ENCODE measurements around the gene HMGA1.

HMGA1 gene

DNA sequence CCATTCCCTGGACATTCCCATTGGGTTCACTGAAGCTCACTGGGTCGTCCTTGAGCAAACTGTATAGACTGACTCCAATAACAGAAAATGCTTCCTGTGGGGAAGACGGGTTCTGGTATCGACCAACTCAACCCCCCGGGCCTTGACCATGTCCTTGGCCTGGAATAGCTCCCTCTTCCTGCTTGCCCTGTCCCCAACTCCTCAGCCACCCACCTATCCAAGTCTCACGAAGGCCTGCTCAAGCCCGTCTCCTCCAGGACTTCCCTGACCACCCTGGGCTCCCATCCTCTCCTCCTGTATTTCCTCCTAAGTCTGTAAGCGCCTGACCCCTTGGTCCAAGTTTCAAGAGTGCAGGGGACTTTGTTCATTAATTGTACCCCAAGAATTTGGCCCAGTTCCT is 2.8 kb upstream of the HMGA1 start:
- peaks cover 25% of the 10 kb centered on the region for H3K4me1 Mint-ChIP-seq
- no peak for DNase-seq (ENCODE audit: low spot score in 2 of 2)
- no peak for ATAC-seq
- H3K4me3 Mint-ChIP-seq, result peak overlapping the region; percentile 20
- peaks cover 24% of the 10 kb centered on the region for H3K36me3 Mint-ChIP-seq
- H3K9me3 Mint-ChIP-seq, result no peaks in the 10 kb centered on the region
- H3K27ac Mint-ChIP-seq, result no peak overlapping the region

DNA sequence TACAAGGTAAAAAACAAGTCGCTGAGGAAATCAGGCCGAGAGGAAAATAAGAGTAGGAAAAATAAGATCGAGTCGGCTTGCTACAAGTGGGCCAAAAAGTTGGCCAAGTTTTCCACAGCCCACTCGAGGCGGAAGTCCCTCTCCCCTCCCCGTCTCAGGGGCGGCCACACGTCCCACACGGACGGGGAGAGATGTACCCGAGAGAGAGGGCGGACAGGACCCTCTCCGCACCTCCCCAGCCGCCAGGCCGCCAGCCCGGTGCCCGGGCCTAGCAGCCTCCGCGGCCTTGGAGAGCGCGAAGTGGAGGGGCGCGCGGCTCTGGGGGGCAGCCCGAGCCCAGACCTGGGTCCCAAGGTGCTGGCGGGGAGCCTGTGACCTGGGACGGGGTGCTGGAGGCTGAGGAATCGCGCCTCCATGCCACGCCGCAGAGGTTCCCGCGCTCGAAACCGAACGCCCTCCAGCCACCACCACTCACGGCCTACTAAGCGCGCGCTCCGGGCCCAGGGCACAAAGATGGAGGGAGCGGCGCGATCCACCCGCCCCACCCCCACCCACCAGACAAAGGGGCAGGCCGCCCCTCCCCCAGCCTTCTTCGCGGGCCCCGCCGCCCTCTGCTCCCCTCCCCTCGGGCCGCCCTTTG is 1.9 kb upstream of the HMGA1 start:
- ATAC-seq (no peak), DNase-seq (ENCODE audit: low spot score in 2 of 2) (no peak)
- no peak overlapping the region for H3K27ac Mint-ChIP-seq
- H3K4me1 Mint-ChIP-seq, result peaks cover 33% of the 10 kb centered on the region
- H3K36me3 Mint-ChIP-seq, result peaks cover 33% of the 10 kb centered on the region
- H3K9me3 Mint-ChIP-seq, result no peaks in the 10 kb centered on the region
- H3K4me3 Mint-ChIP-seq, result peak overlapping the region; percentile 20

DNA sequence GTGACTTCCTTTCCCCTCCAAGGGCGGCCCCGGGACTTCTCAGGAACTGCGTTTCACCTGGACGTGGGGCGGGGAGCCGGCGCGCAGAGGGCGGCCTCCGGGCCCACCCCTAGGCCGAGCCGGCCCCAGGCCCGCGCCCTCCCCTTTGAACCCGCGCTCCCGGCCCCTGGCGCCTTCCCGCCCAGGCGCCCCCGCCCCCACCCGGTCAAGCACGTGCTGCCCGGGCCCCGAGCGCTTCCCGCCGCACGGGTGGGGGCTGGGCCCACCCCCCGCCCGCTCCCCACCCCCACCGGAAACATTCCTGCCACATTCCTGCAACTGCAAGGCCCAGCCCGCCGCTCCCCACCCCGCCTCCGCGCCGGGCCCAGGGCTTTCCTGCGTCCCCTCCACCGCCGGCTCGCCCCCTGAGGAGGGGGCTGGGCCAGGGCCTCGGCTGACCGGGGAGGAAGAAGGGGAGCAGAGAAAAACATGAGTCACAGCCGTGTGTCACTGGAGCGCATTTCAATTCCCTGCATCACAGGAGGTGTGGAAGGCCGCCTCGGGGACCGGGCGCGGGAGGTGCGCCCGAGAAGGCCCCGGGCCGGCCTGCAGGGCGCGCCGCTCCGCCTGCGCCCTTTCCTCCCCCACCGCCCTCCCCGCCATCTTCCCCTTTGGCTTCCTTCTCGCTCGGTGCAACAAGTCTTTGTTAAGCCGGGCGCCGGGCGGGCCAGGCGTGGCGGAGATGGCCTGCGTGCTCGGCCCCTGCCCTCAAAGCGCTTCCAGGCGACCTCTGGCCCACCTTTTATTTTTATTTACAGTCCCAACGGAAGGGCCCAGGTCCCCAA is 1.2 kb upstream of the HMGA1 start:
- ATAC-seq (peak; percentile 69), DNase-seq (ENCODE audit: low spot score in 2 of 2) (peak; percentile 50 to 75)
- Mint-ChIP-seq H3K9me3 (no peaks in the 10 kb centered on the region), H3K36me3 (peaks cover 40% of the 10 kb centered on the region), H3K4me3 (peak overlapping the region; percentile 81), H3K4me1 (peaks cover 40% of the 10 kb centered on the region), H3K27ac (peak overlapping the region; percentile 91)

DNA sequence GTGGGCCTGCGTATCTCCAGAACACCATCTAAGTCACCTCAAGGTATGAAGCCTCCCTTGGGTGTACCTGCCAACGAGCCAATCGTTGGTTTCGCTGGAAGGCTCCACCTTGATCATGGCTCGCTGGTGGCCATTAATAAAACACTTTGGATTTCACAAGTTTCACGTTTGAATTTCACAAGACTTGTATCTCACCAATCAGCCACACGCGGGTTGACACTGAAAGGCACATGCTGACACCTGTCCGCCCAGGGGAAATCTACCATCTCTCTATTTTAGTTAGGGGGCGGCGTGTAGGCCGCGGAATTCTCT is 586 bp upstream of the HMGA1 start:
- H3K27ac Mint-ChIP-seq, result peak overlapping the region; percentile 91
- DNase-seq (ENCODE audit: low spot score in 2 of 2) (no peak), ATAC-seq (peak; percentile 31)
- H3K4me1 Mint-ChIP-seq, result peaks cover 42% of the 10 kb centered on the region
- peak overlapping the region; percentile 81 for H3K4me3 Mint-ChIP-seq
- no peaks in the 10 kb centered on the region for H3K9me3 Mint-ChIP-seq
- H3K36me3 Mint-ChIP-seq, result peaks cover 46% of the 10 kb centered on the region

DNA sequence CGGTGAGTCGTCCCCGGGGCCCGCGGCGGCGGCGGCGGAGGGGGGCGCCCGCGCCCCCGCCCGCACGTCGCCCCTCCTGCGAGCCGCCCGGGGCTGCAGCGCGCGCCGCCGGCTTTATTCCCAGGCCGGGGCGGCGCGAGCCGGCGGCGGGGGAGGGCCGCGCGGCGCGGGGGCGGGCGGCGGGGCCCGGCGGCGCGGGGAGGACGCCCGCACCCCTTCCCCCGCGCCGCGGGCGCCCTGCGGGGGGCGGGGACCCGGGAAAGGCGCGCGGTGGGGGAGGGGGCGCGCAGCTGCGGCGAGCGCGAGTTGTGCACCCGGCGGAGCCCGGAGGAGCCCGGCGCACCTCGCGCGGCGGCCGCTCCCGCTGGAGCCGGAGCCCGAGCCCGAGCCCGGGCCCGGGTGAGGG is 646 bp downstream of the HMGA1 start:
- Mint-ChIP-seq H3K27ac (no peak overlapping the region), H3K36me3 (peaks cover 58% of the 10 kb centered on the region), H3K4me1 (peaks cover 54% of the 10 kb centered on the region), H3K4me3 (peak overlapping the region; percentile 81), H3K9me3 (no peaks in the 10 kb centered on the region)
- no peak for DNase-seq (ENCODE audit: low spot score in 2 of 2)
- no peak for ATAC-seq

DNA sequence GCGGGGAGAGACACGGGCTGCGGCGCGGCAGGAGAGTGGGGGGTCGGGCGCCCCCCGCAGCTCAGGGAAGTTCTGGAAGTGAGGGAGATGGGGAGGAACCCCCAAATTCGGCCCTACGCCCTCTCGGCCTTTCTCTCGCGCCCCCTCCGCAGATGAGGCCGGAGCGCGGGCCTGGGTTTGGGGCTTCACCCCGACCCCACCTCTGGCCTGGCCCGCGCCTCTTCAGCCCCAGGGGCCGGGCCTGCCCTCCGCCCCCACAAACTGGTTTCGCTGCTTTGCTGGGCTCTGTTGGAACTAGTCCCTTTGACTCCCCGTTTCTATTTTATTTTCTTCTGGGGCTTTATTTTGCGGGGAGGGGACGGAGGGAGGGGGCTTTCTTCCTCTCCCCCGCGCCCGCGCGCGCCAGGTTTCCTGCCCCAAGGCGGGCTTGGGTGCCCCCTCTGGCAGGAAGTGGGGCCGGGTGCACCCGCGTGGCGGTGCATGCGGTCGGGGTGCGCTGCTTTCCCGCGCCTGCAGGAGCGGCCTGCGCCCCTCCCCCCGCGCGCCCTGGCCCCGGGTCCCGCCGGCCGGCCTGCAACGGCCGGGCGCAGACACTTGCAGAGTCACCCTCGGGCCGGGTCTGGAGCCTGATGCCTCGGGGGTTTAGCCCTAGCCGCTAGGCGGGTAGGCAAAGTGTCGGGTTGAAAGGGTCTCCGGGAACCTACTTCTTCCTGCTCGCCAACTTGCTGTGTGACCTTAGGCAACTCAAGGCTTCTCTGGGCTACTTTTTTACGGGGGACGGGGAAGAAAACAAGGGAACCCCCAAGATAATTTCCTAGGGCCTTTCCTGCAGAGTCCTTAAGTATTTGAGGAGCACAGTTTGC is 1.3 kb downstream of the HMGA1 start:
- Mint-ChIP-seq H3K36me3 (peaks cover 64% of the 10 kb centered on the region), H3K4me1 (peaks cover 60% of the 10 kb centered on the region), H3K9me3 (no peaks in the 10 kb centered on the region), H3K27ac (peak overlapping the region; percentile 89), H3K4me3 (peak overlapping the region; percentile 75)
- peak; percentile 56 to 85 for DNase-seq (ENCODE audit: low spot score in 2 of 2)
- ATAC-seq, result peak; percentile 33

DNA sequence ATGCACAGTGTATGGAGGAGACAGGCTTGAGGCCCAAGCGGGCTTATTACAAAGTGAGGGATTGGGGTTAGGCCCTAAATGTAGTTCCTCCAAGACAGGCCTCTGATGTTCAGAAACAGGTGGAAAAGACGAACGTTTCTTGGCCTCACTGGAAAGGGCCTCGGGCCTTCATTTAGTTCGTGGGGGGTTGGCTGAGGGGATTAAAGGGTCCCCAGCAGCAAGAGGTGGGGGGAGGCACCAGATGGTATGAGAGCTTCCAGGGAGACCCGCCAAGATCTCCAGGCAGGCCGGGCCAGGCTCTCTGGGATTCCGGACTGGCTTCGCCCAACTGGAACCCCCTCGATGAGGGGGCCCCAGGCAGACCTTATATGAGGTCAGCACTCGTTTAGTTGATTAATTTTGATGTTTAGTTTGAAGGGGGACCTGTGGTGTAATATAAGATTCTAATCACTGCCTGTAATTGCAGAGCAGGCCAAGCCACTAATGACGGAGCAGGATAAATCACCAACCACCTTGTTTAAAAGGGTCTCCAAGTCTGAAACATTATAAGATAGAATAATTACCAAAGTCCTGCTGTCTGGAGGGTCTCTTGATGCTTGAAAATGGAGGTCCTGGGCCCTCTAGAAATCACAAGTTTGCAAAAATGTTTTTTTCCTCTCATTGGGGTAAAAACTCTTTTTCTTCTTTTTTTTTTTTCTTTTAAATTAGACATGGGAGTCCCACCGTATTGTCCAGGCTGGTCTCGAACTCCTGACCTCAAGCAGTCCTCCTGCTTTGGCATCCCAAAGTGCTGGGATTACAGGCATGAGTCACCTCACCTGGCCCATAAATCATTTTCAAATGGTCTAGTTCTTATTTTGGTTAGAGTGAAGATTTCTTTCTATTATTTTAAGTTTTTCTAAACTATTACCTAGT is 2.2 kb downstream of the HMGA1 start:
- peaks cover 68% of the 10 kb centered on the region for H3K4me1 Mint-ChIP-seq
- peak overlapping the region; percentile 89 for H3K27ac Mint-ChIP-seq
- no peak for ATAC-seq
- H3K36me3 Mint-ChIP-seq, result peaks cover 73% of the 10 kb centered on the region
- H3K4me3 Mint-ChIP-seq, result peak overlapping the region; percentile 75
- DNase-seq (ENCODE audit: low spot score in 2 of 2), result no peak
- H3K9me3 Mint-ChIP-seq, result no peaks in the 10 kb centered on the region

DNA sequence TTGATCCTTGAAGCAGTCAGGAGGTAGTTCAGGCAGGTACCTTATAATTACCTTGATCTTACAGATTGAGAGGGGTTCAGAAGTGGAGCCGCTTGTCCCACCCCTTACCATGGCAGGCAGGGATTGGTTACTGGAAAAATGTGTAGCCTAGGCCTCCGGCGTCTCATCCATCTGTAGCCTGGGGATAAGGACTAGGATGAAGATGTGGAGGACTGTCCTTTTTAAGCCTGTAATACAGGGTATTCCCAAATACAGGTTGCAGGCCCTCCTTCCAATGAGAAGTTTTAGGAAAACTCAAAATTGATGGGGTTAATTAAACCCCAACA is 2.8 kb downstream of the HMGA1 start:
- H3K36me3 Mint-ChIP-seq, result peaks cover 77% of the 10 kb centered on the region
- DNase-seq (ENCODE audit: low spot score in 2 of 2), result no peak
- peaks cover 68% of the 10 kb centered on the region for H3K4me1 Mint-ChIP-seq
- no peak for ATAC-seq
- peak overlapping the region; percentile 89 for H3K27ac Mint-ChIP-seq
- H3K4me3 Mint-ChIP-seq, result peak overlapping the region; percentile 75
- no peaks in the 10 kb centered on the region for H3K9me3 Mint-ChIP-seq

DNA sequence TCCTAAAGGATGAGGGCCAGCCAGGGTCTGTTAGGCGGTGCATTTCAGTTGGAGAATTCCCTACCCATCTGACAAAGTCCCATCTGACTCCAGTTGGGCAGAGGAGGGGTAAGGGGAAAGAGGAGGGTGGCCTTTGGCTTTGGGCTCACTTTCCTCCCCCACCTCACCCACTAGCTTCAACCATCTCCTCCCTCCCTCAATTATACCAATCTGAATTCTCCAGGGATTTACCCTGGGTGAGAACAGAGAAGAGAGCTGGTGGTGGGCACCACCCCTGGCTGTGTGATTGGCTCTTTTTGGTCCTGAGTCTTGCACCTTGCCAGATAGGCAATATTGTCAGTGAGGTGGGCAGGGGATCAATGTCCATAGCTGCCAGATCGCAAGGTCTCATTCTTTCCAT is 3.2 kb downstream of the HMGA1 start:
- H3K4me1 Mint-ChIP-seq, result peaks cover 72% of the 10 kb centered on the region

DNA sequence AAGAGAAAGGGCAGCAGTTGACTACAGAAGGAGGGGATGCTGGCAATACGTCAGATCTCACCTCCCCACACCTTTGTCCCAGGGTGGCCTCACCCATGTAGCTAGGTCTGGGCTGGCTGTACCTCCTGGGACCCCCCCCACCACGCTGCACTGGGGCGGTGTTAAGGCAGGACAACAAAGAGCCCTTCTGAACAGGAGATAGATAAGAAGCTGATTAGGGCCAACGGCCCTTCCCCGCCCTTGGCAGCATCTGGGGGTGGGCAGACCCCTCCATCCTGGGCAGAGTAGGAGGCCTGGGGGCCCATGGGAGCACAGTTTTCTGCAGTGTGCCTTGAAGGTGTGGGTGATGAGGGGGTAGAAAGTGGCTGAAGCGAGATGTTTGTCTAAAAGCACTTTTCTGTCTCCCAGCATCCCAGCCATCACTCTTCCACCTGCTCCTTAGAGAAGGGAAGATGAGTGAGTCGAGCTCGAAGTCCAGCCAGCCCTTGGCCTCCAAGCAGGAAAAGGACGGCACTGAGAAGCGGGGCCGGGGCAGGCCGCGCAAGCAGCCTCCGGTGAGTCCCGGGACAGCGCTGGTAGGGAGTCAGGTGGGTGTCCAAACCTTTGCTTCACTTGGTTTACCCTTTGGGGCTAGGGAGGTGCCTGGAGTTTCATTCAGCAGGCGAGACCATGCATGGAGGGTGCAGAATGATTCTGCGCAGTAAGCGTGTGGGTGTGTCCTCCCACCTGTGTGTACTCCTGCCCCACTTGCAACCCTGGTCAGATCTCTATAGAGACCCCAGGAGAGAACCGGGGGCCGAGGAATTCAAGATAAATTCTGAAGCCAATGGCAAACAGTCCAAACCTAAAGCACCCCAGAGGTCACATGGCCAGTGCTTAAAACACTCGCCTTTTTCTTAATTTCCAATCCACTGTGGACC is 3.9 kb downstream of the HMGA1 start:
- Mint-ChIP-seq H3K4me3 (no peak overlapping the region), H3K4me1 (peaks cover 78% of the 10 kb centered on the region), H3K36me3 (peaks cover 89% of the 10 kb centered on the region), H3K9me3 (no peaks in the 10 kb centered on the region), H3K27ac (no peak overlapping the region)
- ATAC-seq (no peak), DNase-seq (ENCODE audit: low spot score in 2 of 2) (no peak)

More for the DNA sequence above, 3.2 kb downstream of the HMGA1 start:
- DNase-seq (ENCODE audit: low spot score in 2 of 2) (no peak), ATAC-seq (no peak)
- peaks cover 82% of the 10 kb centered on the region for H3K36me3 Mint-ChIP-seq
- peak overlapping the region; percentile 89 for H3K27ac Mint-ChIP-seq
- H3K4me3 Mint-ChIP-seq, result peak overlapping the region; percentile 75
- H3K9me3 Mint-ChIP-seq, result no peaks in the 10 kb centered on the region

DNA sequence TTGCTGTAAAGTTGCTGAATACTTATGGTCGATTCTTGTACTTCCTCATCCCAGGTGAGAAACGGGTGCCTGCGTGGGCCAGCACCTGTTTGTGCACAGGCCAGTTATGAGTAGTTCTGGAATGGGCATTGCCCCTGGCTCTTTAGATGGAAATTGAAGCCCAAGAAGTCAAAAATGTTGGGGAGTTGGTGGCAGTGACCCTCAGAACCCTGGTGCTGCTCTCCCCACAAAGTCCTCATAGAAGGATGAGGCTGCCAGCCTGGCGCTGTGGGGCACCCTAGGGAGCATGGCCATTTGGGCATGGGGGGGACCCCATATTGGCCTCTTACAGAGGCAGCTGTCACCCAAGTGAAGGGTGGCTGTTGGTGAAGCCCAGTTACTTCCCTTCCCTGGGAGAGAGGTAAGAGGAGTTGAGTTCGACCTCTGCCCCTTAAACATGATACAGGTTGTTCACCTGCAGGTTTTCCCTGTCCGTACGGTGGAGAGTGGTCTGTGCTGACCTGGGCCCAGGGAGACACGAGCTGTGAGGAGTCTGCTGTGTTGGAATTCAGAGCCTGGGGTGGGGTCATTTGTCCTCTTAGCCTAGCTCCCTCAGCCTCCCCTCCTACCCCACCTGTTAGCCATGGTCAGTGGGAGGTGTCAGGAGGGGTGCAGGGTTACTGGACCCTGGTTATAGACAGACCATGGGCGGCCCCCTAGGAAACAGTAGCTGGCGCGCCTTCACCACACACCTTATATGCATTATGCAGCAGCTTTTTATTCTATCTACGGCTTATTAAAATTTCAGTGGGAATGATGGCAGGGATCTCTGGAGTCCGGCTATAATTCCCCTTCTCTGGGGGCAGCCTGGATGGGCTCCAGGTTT is 4.9 kb downstream of the HMGA1 start:
- no peaks in the 10 kb centered on the region for H3K9me3 Mint-ChIP-seq
- peaks cover 89% of the 10 kb centered on the region for H3K36me3 Mint-ChIP-seq
- H3K4me3 Mint-ChIP-seq, result no peak overlapping the region
- DNase-seq (ENCODE audit: low spot score in 2 of 2) (no peak), ATAC-seq (no peak)
- H3K27ac Mint-ChIP-seq, result no peak overlapping the region
- peaks cover 77% of the 10 kb centered on the region for H3K4me1 Mint-ChIP-seq

DNA sequence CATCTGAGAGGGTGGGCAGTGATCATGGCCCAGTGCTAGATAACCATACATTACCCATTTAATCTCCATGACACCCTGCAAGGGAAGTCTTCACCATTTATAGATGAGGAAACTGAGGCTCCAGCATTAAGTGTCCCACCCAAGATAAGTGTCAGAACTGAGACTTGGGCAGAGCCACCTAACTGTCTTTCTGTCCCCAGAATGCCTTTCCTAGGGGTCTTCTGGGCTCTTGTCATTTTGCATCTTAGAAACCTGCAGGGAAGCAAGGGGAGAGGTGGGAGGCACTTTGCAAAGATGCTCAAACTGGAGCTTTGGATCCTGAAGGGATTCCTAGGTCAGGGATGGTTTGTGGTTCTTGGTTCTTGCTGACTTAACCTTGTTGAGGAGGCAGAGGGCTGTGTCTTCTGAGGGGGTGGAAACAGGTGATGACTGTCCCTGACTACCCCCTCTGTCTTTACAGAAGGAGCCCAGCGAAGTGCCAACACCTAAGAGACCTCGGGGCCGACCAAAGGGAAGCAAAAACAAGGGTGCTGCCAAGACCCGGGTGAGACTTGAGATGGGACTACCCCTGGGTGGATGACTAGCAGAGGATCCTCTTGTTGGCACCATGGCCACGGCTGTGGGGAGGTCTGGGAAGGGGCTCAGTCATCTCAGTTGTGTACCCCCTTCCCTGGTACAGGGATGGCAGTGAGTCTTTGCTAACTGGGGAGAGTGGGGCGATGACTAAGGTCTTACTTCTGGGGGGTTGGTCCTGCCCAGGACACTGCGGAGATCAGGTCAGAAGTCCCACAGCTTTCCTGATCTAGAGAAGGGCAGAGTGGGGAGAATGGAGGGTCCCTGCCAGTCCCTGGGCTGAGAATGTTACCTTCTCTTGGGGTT is 5.8 kb downstream of the HMGA1 start:
- Mint-ChIP-seq H3K4me1 (peaks cover 84% of the 10 kb centered on the region), H3K4me3 (peak overlapping the region; percentile 55), H3K36me3 (peaks cover 92% of the 10 kb centered on the region), H3K9me3 (no peaks in the 10 kb centered on the region), H3K27ac (peak overlapping the region; percentile 91)
- ATAC-seq (no peak), DNase-seq (ENCODE audit: low spot score in 2 of 2) (no peak)

Data from stimulated activated effector memory CD8-positive, alpha-beta T cell treated with anti-CD3 and anti-CD28 coated beads, Interleukin-12 subunit alpha, Interleukin-12 subunit beta, amount 100 ng/mL, for 72 hours (primary cell).